H1 (cell line): ENCODE measurements around the gene HSD17B8. TPM values are rescaled to one million over a fixed set of nuclear protein-coding genes. Genes with fewer than 3 reads are reported as not detected.

ENCODE experiments used
- CTCF ChIA-PET: fragments of 300-600 bp; sonication (Branson Sonifier 250); formaldehyde crosslinking; loops from one replicate; lab custom pipeline; 2021; ENCODE audit not compliant: partially characterized antibody; lab: Charles Lee
- POLR2A ChIA-PET: fragments of 300-600 bp; sonication (Branson Sonifier 250); formaldehyde crosslinking; loops from one replicate; lab custom pipeline; 2021; ENCODE audit warnings: inconsistent platforms; ENCODE audit not compliant: partially characterized antibody; lab: Charles Lee
- DNase-seq, 2 experiments: peaks; one replicate each; pipeline versions ENCODE4 v3.0.0 to v3.0.0-alpha.2; 2010 to 2022; ENCODE audit warnings: low spot score in 2 of 2, low read depth in 1 of 2, mixed read lengths in 1 of 2
- FAIRE-seq: peaks from 2 replicates; lab custom pipeline; 2011; peaks lifted over from hg19 to GRCh38; lab: Jason Lieb, UNC
- H2AFZ ChIP-seq: 2 replicates; pipeline ENCODE4 v1.8.1; 2012; ENCODE audit warnings: low read length, inconsistent platforms
- H2AK5ac ChIP-seq: 2 replicates; pipeline ENCODE4 v1.6.1; 2013; ENCODE audit warnings: low read depth, low read length
- H2BK120ac ChIP-seq: replicated peaks from 2 replicates; pipeline ENCODE3; 2013; ENCODE audit warnings: low read depth, low read length, inconsistent platforms
- H2BK12ac ChIP-seq: 2 replicates; pipeline ENCODE4 v1.6.1; 2013; ENCODE audit warnings: low read depth, low read length
- H2BK15ac ChIP-seq: 2 replicates; pipeline ENCODE4 v1.6.1; 2013; ENCODE audit warnings: low read length
- H2BK20ac ChIP-seq: 2 replicates; pipeline ENCODE4 v1.6.1; 2013; ENCODE audit warnings: low read length
- H2BK5ac ChIP-seq: 2 replicates; pipeline ENCODE4 v1.6.1; 2013; ENCODE audit warnings: low read depth, low read length
- H3K14ac ChIP-seq: 2 replicates; pipeline ENCODE4 v1.6.1; 2013; ENCODE audit warnings: inconsistent platforms; ENCODE audit not compliant: insufficient read length
- H3K18ac ChIP-seq: 2 replicates; pipeline ENCODE4 v1.6.1; 2013; ENCODE audit warnings: low read length; ENCODE audit errors: extremely low read depth
- H3K23ac ChIP-seq: 2 replicates; pipeline ENCODE4 v1.6.1; 2013; ENCODE audit warnings: inconsistent platforms; ENCODE audit not compliant: insufficient read length
- H3K23me2 ChIP-seq: 2 replicates; pipeline ENCODE4 v1.6.1; 2013; ENCODE audit warnings: low read depth, low read length
- H3K27ac ChIP-seq: 2 replicates; pipeline ENCODE4 v1.6.1; 2011; ENCODE audit warnings: low read depth, low read length, inconsistent platforms
- H3K27me3 ChIP-seq, 4 experiments: replicated peaks in 1 of 4; 1 replicate in 1 of 4; 2 replicates in 3 of 4; pipeline versions ENCODE4 v1.6.1 to v1.8.1; 2011 to 2013; ENCODE audit warnings: low read length in 3 of 4, mild to moderate bottlenecking in 3 of 4, inconsistent platforms in 2 of 4, mixed read lengths in 2 of 4, moderate library complexity in 1 of 4; ENCODE audit not compliant: control insufficient read depth in 3 of 4, insufficient read depth in 3 of 4; ENCODE audit errors: extremely low read depth in 1 of 4
- H3K36me3 ChIP-seq, 4 experiments: 2 replicates each; pipeline versions ENCODE4 v1.6.1 to v1.8.1; 2011 to 2013; ENCODE audit warnings: mild to moderate bottlenecking in 4 of 4, low read length in 3 of 4, moderate library complexity in 2 of 4, control low read depth in 1 of 4, inconsistent platforms in 1 of 4; ENCODE audit not compliant: insufficient read depth in 4 of 4, control insufficient read depth in 2 of 4
- H3K4ac ChIP-seq: replicated peaks from 2 replicates; pipeline ENCODE3; 2013; ENCODE audit warnings: low read length, low read depth, mixed read lengths, inconsistent platforms; ENCODE audit not compliant: insufficient read length
- H3K4me1 ChIP-seq, 4 experiments: replicated peaks in 1 of 4; 1 replicate in 1 of 4; 2 replicates in 3 of 4; pipeline versions ENCODE4 v1.6.1 to v1.8.1; 2011 to 2013; ENCODE audit warnings: low read length in 3 of 4, inconsistent platforms in 2 of 4, mixed read lengths in 1 of 4; ENCODE audit not compliant: insufficient read depth in 4 of 4, control insufficient read depth in 3 of 4
- H3K4me2 ChIP-seq, 2 experiments: 2 replicates each; pipeline versions ENCODE4 v1.6.1 to v1.8.1; 2011 to 2013; ENCODE audit warnings: low read depth in 2 of 2, low read length in 2 of 2, control low read depth in 1 of 2, inconsistent platforms in 1 of 2, mild to moderate bottlenecking in 1 of 2; ENCODE audit not compliant: insufficient read depth in 1 of 2
- H3K4me3 ChIP-seq, 4 experiments: fragments of 200-600, 300-600 bp in 1 of 4; sonication (generic), shearing (Covaris generic), sonication (Bioruptor Twin) in 1 of 4; 2 replicates each; pipeline versions ENCODE4 v1.5.1 to v1.8.1; 2011 to 2016; ENCODE audit warnings: low read length in 4 of 4, low read depth in 3 of 4, control low read depth in 2 of 4, inconsistent platforms in 2 of 4, mild to moderate bottlenecking in 2 of 4, mixed read lengths in 1 of 4, moderate library complexity in 1 of 4; ENCODE audit not compliant: insufficient read depth in 2 of 4; ENCODE audit errors: extremely low read depth in 1 of 4
- H3K56ac ChIP-seq: replicated peaks from 2 replicates; pipeline ENCODE3; 2013; ENCODE audit warnings: low read depth, mild to moderate bottlenecking, mixed read lengths, low read length, inconsistent platforms; ENCODE audit not compliant: insufficient read length
- H3K79me1 ChIP-seq: 2 replicates; pipeline ENCODE4 v1.6.1; 2013; ENCODE audit warnings: low read depth, low read length, control low read depth
- H3K79me2 ChIP-seq, 2 experiments: 2 replicates each; pipeline versions ENCODE4 v1.6.1 to v1.8.1; 2012 to 2013; ENCODE audit warnings: low read length in 2 of 2, mild to moderate bottlenecking in 2 of 2, inconsistent platforms in 1 of 2; ENCODE audit not compliant: insufficient read depth in 2 of 2, control insufficient read depth in 1 of 2
- H3K9ac ChIP-seq, 4 experiments: replicated peaks in 1 of 4; 1 replicate in 1 of 4; 2 replicates in 3 of 4; pipeline versions ENCODE4 v1.6.1 to v1.8.1; 2011 to 2013; ENCODE audit warnings: low read depth in 3 of 4, low read length in 3 of 4, control low read depth in 2 of 4, mild to moderate bottlenecking in 2 of 4, moderate library complexity in 2 of 4, inconsistent platforms in 1 of 4; ENCODE audit errors: extremely low read depth in 1 of 4
- H3K9me3 ChIP-seq, 2 experiments: 2 replicates each; pipeline versions ENCODE4 v1.6.1 to v1.8.1; 2012 to 2013; ENCODE audit warnings: mild to moderate bottlenecking in 2 of 2, moderate library complexity in 2 of 2, control low read depth in 1 of 2, inconsistent platforms in 1 of 2, low read depth in 1 of 2, low read length in 1 of 2, mixed read lengths in 1 of 2; ENCODE audit not compliant: insufficient read depth in 2 of 2
- H4K20me1 ChIP-seq, 2 experiments: replicated peaks in 1 of 2; 2 replicates each; pipeline versions ENCODE3 to v1.8.1; 2011 to 2013; ENCODE audit warnings: inconsistent platforms in 2 of 2, low read length in 2 of 2, mild to moderate bottlenecking in 1 of 2; ENCODE audit not compliant: insufficient read depth in 2 of 2, control insufficient read depth in 1 of 2
- H4K5ac ChIP-seq: 2 replicates; pipeline ENCODE4 v1.6.1; 2013; ENCODE audit warnings: low read length, low read depth, mixed read lengths, inconsistent platforms; ENCODE audit not compliant: insufficient read length
- H4K8ac ChIP-seq: 2 replicates; pipeline ENCODE4 v1.8.0; 2013; ENCODE audit warnings: mild to moderate bottlenecking, moderate library complexity, low read length, inconsistent platforms; ENCODE audit not compliant: insufficient read depth; ENCODE audit errors: extremely low read depth
- H4K91ac ChIP-seq: replicated peaks from 2 replicates; pipeline ENCODE3; 2013; ENCODE audit warnings: low read length, mixed read lengths, inconsistent platforms; ENCODE audit not compliant: insufficient read length
- CBX5 ChIP-seq: fragments of 300-800, 300-1000 bp; sonication (generic); IDR thresholded peaks from 2 replicates; pipeline ENCODE4 v1.7.1; 2016; ENCODE audit warnings: antibody characterized with exemption, low read length, low read depth
- CBX8 ChIP-seq: fragments of 300-800, 300-1000 bp; sonication (generic); IDR thresholded peaks from 2 replicates; pipeline ENCODE4 v1.7.1; 2016; ENCODE audit warnings: low read depth, low read length, borderline replicate concordance
- EZH2 ChIP-seq: fragments of 200-600 bp; sonication (generic); IDR thresholded peaks from 2 replicates; pipeline ENCODE4 v1.7.1; 2012; ENCODE audit warnings: low read depth, mild to moderate bottlenecking, moderate library complexity, low read length, inconsistent platforms; ENCODE audit not compliant: severe bottlenecking
- HDAC6 ChIP-seq: IDR thresholded peaks from one replicate; pipeline ENCODE4 v1.7.1; 2012; ENCODE audit warnings: low read depth, mild to moderate bottlenecking, inconsistent platforms, low read length, moderate library complexity
- KDM4A ChIP-seq: IDR thresholded peaks from one replicate; pipeline ENCODE4 v1.7.1; 2012; ENCODE audit warnings: low read depth, mild to moderate bottlenecking, moderate library complexity, low read length, inconsistent platforms; ENCODE audit not compliant: severe bottlenecking
- MAFK ChIP-seq: IDR thresholded peaks from 2 replicates; pipeline ENCODE4 v1.6.1; 2012; ENCODE audit warnings: low read depth, mild to moderate bottlenecking, improper control_type of control experiment, low read length
- POLR2A ChIP-seq, 2 experiments: IDR thresholded peaks; 1 replicate in 1 of 2; 2 replicates in 1 of 2; pipeline ENCODE4 v1.6.1; 2011; ENCODE audit warnings: low read depth in 2 of 2, low read length in 2 of 2, mild to moderate bottlenecking in 2 of 2; ENCODE audit errors: control extremely low read depth in 1 of 2
- POU5F1 ChIP-seq: IDR thresholded peaks from 2 replicates; pipeline ENCODE4 v1.6.1; 2011; ENCODE audit warnings: low read depth, mild to moderate bottlenecking, low read length, moderate library complexity
- SIN3A ChIP-seq, 2 experiments: IDR thresholded peaks in 1 of 2; conservative IDR thresholded peaks in 1 of 2; 2 replicates each; pipeline ENCODE4 v1.6.1; 2011 to 2012; ENCODE audit warnings: low read length in 2 of 2, improper control_type of control experiment in 1 of 2, low read depth in 1 of 2, mild to moderate bottlenecking in 1 of 2
- SIX5 ChIP-seq: IDR thresholded peaks from 2 replicates; pipeline ENCODE4 v1.6.1; 2011; ENCODE audit warnings: mild to moderate bottlenecking, low read depth, low read length
- WGBS, 2 experiments: shearing (Covaris generic) in 1 of 2; methylation state at CpG; one replicate each; pipeline versions ENCODE4 v1.1.6 to v1.1.7; 2013 to 2015; ENCODE audit warnings: low lambda C conversion rate in 2 of 2, mixed read lengths in 2 of 2, inconsistent platforms in 1 of 2, low coverage in 1 of 2, missing lambda C conversion rate in 1 of 2; ENCODE audit not compliant: insufficient replicate concordance in 2 of 2, insufficient coverage in 1 of 2, insufficient read length in 1 of 2; ENCODE audit errors: extremely low coverage in 1 of 2, missing lambda C conversion rate in 1 of 2; 5-methylcytosine and 5-hydroxymethylcytosine counted together
- polyA plus RNA-seq, 7 experiments: library from polyadenylated mRNA; depleted of rRNA in 3 of 7; stranded (reverse) in 5 of 7; unstranded in 2 of 7; fragments of >200 nt in 5 of 7; fragments of 200-250 nt in 2 of 7; gene quantifications; 1 replicate in 5 of 7; 2 replicates in 1 of 7; 4 replicates in 1 of 7; pipeline versions ENCODE4 v1.2.1 to v1.2.3, GENCODE V29; 2011 to 2013; ENCODE audit warnings: missing spikeins in 2 of 7, mixed read lengths in 2 of 7
- total RNA-seq: library from RNA; stranded (reverse); fragmentation: NEBNext Ultra II Directional; extraction: Animal tissue kit (Norgen Biotek cat#: 25700); gene quantifications from 2 replicates; pipeline ENCODE4 v1.2.1, GENCODE V29; 2021

The HSD17B8 gene
- total and polyA plus RNA-seq, 2 of the 8 experiments (the other 6 are each of a cell fraction or from before 2014, with no cell fraction given), result 3.3 to 17.1 TPM

DNA sequence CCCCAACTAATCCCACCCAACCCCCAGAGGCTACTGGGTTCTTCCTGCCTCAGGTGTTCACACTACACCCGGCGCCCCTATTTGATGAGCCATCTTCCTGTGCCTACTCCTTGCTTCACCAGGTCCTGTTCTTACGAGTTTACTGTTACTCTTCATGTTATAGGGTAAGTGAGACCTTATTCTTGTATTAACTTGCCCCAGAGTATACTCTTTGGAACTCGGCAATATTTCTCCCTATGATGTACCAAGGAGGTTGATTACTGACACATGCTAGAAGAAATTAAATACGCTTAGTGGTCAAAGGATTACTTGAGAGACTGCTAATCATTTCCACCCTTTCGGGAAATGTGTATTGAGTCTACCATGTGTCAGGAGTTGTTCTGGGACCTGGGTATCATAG, 12.8 kb downstream of the HSD17B8 start:
- H3K79me1 ChIP-seq, result no peaks in the 10 kb centered on the region
- H3K18ac ChIP-seq, result no peak overlapping the region
- no peak overlapping the region for H2BK5ac ChIP-seq
- H2BK15ac ChIP-seq, result no peak overlapping the region
- H4K5ac ChIP-seq, result no peak overlapping the region
- DNase-seq (no peak), FAIRE-seq (no peak)
- H3K4ac ChIP-seq, result no peak overlapping the region
- H3K9ac ChIP-seq, result no peak overlapping the region
- no peak overlapping the region for H3K14ac ChIP-seq
- peaks cover 39 to 79% (median 71%) of the 10 kb centered on the region in 4 experiments for H3K27me3 ChIP-seq
- peaks cover 0 to 6% of the 10 kb centered on the region in 2 experiments for H4K20me1 ChIP-seq
- TF ChIP-seq HDAC6, result no peak
- TF ChIP-seq KDM4A, result no peak
- TF ChIP-seq SIN3A (conservative IDR thresholded peaks at IDR 0.05 in 1 of 2, IDR thresholded peaks at IDR 0.05 in 1 of 2; ENCODE audit: low read depth in 1 of 2, low read length in 2 of 2), result no peak
- TF ChIP-seq CBX8, result no peak
- no peak for TF ChIP-seq EZH2
- TF ChIP-seq POLR2A (IDR thresholded peaks at IDR 0.05; ENCODE audit: control extremely low read depth in 1 of 2, low read depth in 2 of 2, low read length in 2 of 2), result no peak
- no peak for TF ChIP-seq CBX5
- no peak for TF ChIP-seq SIX5
- no peak for TF ChIP-seq POU5F1
- TF ChIP-seq MAFK, result no peak
- no peaks in the 10 kb centered on the region for H3K9me3 ChIP-seq
- peaks cover 0 to under 1% (median 0%) of the 10 kb centered on the region in 4 experiments; a peak in 1 of 8 replicates for H3K36me3 ChIP-seq
- H3K27ac ChIP-seq, result no peak overlapping the region
- H4K91ac ChIP-seq, result no peak overlapping the region
- H3K23me2 ChIP-seq, result peaks cover 11% of the 10 kb centered on the region; the same call in 1 of the 2 replicates
- no peak overlapping the region for H2BK120ac ChIP-seq
- 76% methylated on average over 6 of the region's 6 CpGs; no CpG with 5 or more reads in 1 of the 2 experiments for WGBS, 2 experiments
- no peak overlapping the region for H3K4me3 ChIP-seq
- POLR2A ChIA-PET, result interaction anchor here (1.1 kb wide), 1 partner anchor 31 kb away, joined by 3 read pairs; no protein-coding TSS in a partner anchor
- no peaks in the 10 kb centered on the region for H3K79me2 ChIP-seq
- no peak overlapping the region for H2BK12ac ChIP-seq
- H3K4me2 ChIP-seq, result no peak overlapping the region
- H2AK5ac ChIP-seq, result no peak overlapping the region
- H3K23ac ChIP-seq, result no peak overlapping the region
- H2AFZ ChIP-seq, result no peak overlapping the region
- CTCF ChIA-PET, result interaction anchor here (0.8 to 1.8 kb wide), 7 partner anchors 11 to 29 kb away, joined by 3 to 4 read pairs (median 3); no protein-coding TSS in a partner anchor
- no peak overlapping the region for H3K56ac ChIP-seq
- no peak overlapping the region for H4K8ac ChIP-seq
- peaks cover 0 to 7% (median 2%) of the 10 kb centered on the region in 4 experiments; a peak in 5 of 7 replicates for H3K4me1 ChIP-seq
- H2BK20ac ChIP-seq, result no peak overlapping the region
